ENCODE measurements around the gene EXD1. TPM values are rescaled to one million over a fixed set of nuclear protein-coding genes. Genes with fewer than 3 reads are reported as not detected.

EXD1 gene
- total RNA-seq, 1 experiment from 2014 or later, result not detected

- Histone ChIP-seq H3K27ac (ENCODE audit: low read depth, low read length, poor library complexity, severe bottlenecking) (no peak overlapping the region), H3K4me1 (ENCODE audit: insufficient read depth, low read length, poor library complexity, severe bottlenecking) (no peaks in the 10 kb centered on the region), H3K9me3 (ENCODE audit: low read depth, low read length, poor library complexity, severe bottlenecking) (no peaks in the 10 kb centered on the region), H3K36me3 (ENCODE audit: insufficient read depth, low read length, poor library complexity, severe bottlenecking) (no peaks in the 10 kb centered on the region), H3K27me3 (replicated peaks; ENCODE audit: insufficient read depth, low read depth, low read length, poor library complexity) (no peaks in the 10 kb centered on the region), H3K4me3 (ENCODE audit: low read depth, low read length, poor library complexity, severe bottlenecking) (no peak overlapping the region)
- no TSS peak for BruUV-seq (replicated peaks)
- CTCF ChIA-PET, result no interaction called here
- POLR2A ChIA-PET (ENCODE audit: low non-redundant PET), result no interaction called here
- DNase-seq (ENCODE audit: low spot score), result no peak
- no peak for TF ChIP-seq CTCF (conservative IDR thresholded peaks at IDR 0.05; ENCODE audit: low read depth, low read length)
- no peak for TF ChIP-seq EZH2 (IDR thresholded peaks at IDR 0.05; ENCODE audit: borderline replicate concordance, low read depth, low read length, poor library complexity, severe bottlenecking)
- intact Hi-C loops (cut with micrococcal nuclease; ENCODE audit: unreplicated experiment), result no loop called here
Measured at GRCh38 chr15:41203395-41203794, 27.2 kb downstream of the EXD1 start.

GRCh38 chr15:41199470-41199869 lies 31.1 kb downstream of the EXD1 start:
- CTCF ChIA-PET, result no interaction called here
- no peak for DNase-seq (ENCODE audit: low spot score)
- TF ChIP-seq CTCF (conservative IDR thresholded peaks at IDR 0.05; ENCODE audit: low read depth, low read length), result no peak
- no peak for TF ChIP-seq EZH2 (IDR thresholded peaks at IDR 0.05; ENCODE audit: borderline replicate concordance, low read depth, low read length, poor library complexity, severe bottlenecking)
- H3K4me3 ChIP-seq (ENCODE audit: low read depth, low read length, poor library complexity, severe bottlenecking), result no peak overlapping the region
- POLR2A ChIA-PET (ENCODE audit: low non-redundant PET), result interaction anchor here (0.6 kb wide), 1 partner anchor 167 kb away, joined by 10 read pairs; no protein-coding TSS in a partner anchor
- H3K4me1 ChIP-seq (ENCODE audit: insufficient read depth, low read length, poor library complexity, severe bottlenecking), result no peaks in the 10 kb centered on the region
- BruUV-seq (replicated peaks), result no TSS peak
- no peaks in the 10 kb centered on the region for H3K27me3 ChIP-seq (replicated peaks; ENCODE audit: insufficient read depth, low read depth, low read length, poor library complexity)
- no peaks in the 10 kb centered on the region for H3K36me3 ChIP-seq (ENCODE audit: insufficient read depth, low read length, poor library complexity, severe bottlenecking)
- intact Hi-C loops (cut with micrococcal nuclease; ENCODE audit: unreplicated experiment), result no loop called here
- H3K27ac ChIP-seq (ENCODE audit: low read depth, low read length, poor library complexity, severe bottlenecking), result no peak overlapping the region
- H3K9me3 ChIP-seq (ENCODE audit: low read depth, low read length, poor library complexity, severe bottlenecking), result no peaks in the 10 kb centered on the region

GRCh38 chr15:41194444-41194843 lies 36.1 kb downstream of the EXD1 start:
- intact Hi-C loops (cut with micrococcal nuclease; ENCODE audit: unreplicated experiment), result no loop called here
- Histone ChIP-seq H3K4me3 (ENCODE audit: low read depth, low read length, poor library complexity, severe bottlenecking) (no peak overlapping the region), H3K27me3 (replicated peaks; ENCODE audit: insufficient read depth, low read depth, low read length, poor library complexity) (no peaks in the 10 kb centered on the region), H3K36me3 (ENCODE audit: insufficient read depth, low read length, poor library complexity, severe bottlenecking) (no peaks in the 10 kb centered on the region), H3K27ac (ENCODE audit: low read depth, low read length, poor library complexity, severe bottlenecking) (no peak overlapping the region), H3K9me3 (ENCODE audit: low read depth, low read length, poor library complexity, severe bottlenecking) (no peaks in the 10 kb centered on the region), H3K4me1 (ENCODE audit: insufficient read depth, low read length, poor library complexity, severe bottlenecking) (no peaks in the 10 kb centered on the region)
- DNase-seq (ENCODE audit: low spot score), result no peak
- ChIA-PET POLR2A (ENCODE audit: low non-redundant PET) (no interaction called here), CTCF (no interaction called here)
- no peak for TF ChIP-seq EZH2 (IDR thresholded peaks at IDR 0.05; ENCODE audit: borderline replicate concordance, low read depth, low read length, poor library complexity, severe bottlenecking)
- no peak for TF ChIP-seq CTCF (conservative IDR thresholded peaks at IDR 0.05; ENCODE audit: low read depth, low read length)
- no TSS peak for BruUV-seq (replicated peaks)

Measured in A673 (cell line).